Astrocyte of the spinal cord (primary cell): Measurements from ENCODE around the gene ACSF3.

ENCODE experiments used
- DNase-seq: peaks from one replicate; pipeline ENCODE4 v3.0.0; 2011; ENCODE audit warnings: low read depth, low spot score
- H3K4me3 ChIP-seq: 2 replicates; pipeline ENCODE4 v1.5.1; 2011; ENCODE audit warnings: low read depth, mild to moderate bottlenecking, low read length, moderate library complexity
- in situ Hi-C: cut with HindIII; loops from 2 replicates; pipeline ENCODE4 v1.10.0; 2017; ENCODE audit warnings: low sequenced_read_pairs
- TF ChIP-seq, protein P1 (sequence below): IDR thresholded peaks from 2 replicates; pipeline ENCODE4 v1.5.1; 2012; ENCODE audit warnings: low read depth, mild to moderate bottlenecking, low read length, inconsistent platforms

Gene ACSF3

DNA sequence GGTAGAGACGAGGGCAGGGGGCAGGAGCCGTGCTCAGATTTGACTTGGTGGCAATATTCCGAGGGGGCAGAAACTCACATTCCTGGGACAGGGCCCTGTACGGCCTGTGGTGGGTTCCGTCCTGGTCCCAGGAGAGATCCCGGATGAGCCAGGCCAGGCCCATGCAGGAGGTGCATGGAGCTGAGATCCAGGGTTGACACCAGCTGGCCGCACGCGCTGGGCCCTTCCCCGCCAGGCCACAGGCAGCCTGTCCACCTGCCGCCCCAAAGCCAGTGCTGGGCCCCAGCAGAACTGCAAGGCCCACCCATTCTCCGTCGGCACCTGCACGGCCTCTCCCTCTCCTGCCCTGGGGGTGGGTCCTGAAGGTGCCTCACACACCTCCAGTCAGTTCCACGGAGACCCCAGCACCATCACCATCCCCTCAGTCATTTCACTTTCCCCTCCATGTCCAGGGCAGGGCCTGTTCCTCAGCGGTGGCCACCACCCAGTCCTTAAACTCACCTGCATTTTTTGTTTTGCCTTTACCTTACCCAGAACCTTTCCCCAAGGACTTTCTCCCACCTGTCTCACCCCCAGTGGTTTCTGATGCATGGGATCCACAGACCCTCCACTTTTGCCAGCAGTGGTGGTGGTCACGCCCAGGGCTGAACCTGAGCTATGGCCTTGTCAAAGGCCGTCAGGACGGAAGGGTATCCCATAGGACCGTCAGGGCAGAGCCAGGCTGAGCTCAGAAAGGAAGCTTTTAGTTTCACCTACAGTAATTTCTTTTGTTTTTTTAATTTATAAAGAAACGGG is 52.8 kb downstream of the ACSF3 start:
- H3K4me3 ChIP-seq = no peak overlapping the region
- TF ChIP-seq, protein P1, sequence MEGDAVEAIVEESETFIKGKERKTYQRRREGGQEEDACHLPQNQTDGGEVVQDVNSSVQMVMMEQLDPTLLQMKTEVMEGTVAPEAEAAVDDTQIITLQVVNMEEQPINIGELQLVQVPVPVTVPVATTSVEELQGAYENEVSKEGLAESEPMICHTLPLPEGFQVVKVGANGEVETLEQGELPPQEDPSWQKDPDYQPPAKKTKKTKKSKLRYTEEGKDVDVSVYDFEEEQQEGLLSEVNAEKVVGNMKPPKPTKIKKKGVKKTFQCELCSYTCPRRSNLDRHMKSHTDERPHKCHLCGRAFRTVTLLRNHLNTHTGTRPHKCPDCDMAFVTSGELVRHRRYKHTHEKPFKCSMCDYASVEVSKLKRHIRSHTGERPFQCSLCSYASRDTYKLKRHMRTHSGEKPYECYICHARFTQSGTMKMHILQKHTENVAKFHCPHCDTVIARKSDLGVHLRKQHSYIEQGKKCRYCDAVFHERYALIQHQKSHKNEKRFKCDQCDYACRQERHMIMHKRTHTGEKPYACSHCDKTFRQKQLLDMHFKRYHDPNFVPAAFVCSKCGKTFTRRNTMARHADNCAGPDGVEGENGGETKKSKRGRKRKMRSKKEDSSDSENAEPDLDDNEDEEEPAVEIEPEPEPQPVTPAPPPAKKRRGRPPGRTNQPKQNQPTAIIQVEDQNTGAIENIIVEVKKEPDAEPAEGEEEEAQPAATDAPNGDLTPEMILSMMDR = no peak
- DNase-seq = no peak
- in situ Hi-C loops = no loop called here

DNA sequence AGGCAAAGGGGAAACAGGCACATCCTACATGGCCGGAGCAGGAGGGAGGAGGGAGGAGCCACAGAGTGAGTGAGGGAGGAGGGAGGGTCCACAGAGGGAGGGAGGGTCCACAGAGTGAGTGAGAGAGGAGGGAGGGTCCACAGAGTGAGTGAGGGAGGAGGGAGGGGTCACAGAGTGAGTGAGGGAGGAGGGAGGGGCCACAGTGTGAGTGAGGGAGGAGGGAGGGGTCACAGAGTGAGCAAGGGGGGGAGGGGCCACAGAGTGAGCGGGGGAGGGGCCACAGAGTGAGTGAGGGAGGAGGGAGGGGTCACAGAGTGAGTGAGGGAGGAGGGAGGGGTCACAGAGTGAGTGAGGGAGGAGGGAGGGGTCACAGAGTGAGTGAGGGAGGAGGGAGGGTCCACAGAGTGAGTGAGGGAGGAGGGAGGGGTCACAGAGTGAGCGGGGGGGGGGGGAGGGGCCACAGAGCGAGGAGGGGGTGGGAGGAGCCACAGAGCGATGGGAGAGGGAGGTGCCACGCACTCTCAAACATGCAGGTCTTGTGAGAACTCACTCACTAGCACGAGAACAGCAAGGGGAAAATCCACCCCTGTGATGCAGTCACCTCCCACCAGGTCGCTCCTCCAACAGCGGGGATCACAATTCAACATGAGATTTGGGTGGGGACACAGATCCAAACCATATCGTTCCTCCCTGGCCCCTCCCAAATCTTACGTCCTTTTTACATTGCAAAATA is 53.6 kb downstream of the ACSF3 start:
- DNase-seq = no peak
- in situ Hi-C loops = no loop called here
- no peak overlapping the region for H3K4me3 ChIP-seq
- TF ChIP-seq, protein P1 = no peak

DNA sequence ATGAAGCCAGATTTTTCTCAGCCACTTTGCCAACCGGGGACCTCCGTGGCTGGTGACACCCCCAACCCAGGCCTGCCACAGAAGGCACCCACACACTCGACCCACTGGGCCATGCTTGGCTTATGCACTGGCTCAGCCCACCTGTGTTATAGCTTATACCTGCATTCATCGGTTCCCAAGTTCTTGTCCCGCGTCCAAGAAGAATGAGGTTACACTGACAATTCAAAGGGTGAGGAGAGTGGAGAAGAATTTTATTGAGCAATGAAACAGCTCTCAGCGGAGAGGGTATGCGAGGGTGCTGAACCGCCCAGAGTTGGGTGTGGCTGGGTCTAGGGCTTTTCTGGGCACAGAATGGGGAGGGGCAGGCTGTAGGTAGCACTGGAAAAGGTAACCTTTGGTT is 55.7 kb downstream of the ACSF3 start:
- TF ChIP-seq, protein P1 = no peak
- no peak overlapping the region for H3K4me3 ChIP-seq
- DNase-seq = no peak
- in situ Hi-C loops = no loop called here

DNA sequence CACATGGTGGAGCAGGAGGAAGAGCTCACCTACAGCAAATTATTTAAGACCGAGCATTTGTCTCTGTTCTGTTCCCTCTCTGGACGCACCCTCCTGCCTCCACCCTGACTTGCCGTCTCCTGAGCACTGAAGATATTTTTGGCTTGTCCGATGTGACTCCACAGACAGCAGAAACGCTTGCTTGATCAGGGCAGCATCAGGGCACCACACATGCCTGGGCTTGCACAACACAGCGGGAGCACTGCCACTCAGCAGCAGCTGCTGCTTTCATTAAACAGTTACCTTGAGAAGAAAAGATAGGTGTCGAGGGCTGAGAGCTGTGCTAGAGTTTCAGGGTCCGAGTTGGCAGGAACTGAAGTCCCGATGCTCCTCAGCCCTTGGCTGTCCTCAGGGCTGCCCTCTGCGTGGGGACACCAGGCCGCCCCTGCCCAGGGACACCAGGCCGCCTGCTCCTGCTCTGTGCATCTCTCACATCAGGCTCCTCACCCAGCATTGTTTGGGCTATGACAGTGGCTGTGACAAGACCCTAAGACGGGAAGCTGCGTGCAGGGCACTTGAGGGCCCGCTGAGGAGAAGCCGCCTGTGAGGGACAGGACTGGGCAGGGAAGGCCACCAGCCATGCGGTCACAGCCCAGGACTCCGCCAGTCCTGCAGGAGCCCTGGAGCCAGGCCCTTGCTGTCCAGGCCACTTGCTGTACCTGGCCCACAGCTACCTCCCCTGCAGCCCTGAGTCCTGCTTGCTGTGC is 56.6 kb downstream of the ACSF3 start:
- TF ChIP-seq, protein P1 = no peak
- no peak overlapping the region for H3K4me3 ChIP-seq
- in situ Hi-C loops = no loop called here
- DNase-seq = no peak

DNA sequence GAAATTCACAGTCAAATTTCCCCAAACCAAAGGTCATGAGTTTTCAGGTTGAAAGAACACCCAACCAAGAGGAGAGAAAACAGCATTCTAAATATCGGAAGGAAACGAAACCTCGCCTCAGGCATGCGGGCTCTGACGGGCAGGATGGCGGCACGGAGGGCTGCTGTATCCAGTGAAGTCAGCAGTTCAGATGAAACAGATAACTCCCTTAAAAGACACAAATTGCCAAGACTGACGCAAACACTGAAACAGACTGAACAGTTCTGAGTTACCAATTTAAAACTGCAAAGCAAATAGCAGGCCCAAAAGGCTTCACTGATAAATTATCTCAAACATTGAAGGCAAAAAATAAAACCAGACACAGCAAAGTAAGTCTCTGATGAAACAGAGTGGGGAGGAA is 57.3 kb downstream of the ACSF3 start:
- TF ChIP-seq, protein P1 = no peak
- DNase-seq = no peak
- H3K4me3 ChIP-seq = no peak overlapping the region
- in situ Hi-C loops = no loop called here

DNA sequence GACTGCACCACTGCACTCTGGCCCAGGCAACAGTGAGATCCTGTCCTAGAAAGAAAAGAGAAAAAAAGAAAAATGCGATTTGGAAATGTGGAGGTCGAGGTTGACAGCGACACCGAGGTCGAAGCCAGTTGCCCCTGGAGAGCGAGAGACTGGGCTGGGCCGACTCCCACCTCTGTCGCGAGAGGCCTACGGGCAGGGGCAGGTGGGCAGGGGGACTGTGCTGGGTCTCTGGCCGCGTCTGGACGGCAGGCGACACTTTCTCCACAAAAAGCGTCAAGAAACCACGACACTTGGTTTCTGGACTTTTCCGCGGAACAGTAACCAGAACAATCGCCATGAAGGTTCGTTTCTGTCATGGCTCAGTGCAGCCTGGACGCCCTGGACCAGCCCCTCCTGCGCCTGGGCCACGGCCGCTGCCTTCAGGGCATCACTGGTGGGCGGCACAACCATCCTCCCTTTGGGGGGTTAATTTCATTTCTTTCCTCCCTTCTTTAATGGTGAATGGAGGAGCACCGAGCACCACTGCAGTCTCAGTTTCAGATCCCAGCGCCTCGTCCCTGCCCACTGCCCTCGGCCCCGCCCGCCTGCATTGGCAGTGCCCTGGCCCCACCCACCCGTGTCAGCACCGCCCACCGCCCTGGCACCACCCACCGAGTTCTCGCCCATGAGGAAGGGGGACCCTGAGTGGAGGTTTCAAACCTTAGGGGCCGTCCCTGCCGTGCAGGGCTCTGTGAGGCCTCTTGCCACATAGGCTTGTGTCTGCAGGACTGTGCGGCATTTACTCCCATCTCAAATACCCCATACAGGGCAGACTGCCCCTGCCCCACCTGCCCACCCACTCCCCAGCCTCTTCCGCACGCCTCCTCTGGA is 59.4 kb downstream of the ACSF3 start:
- no peak for DNase-seq
- TF ChIP-seq, protein P1 = no peak
- in situ Hi-C loops = no loop called here

More for the DNA sequence above, 59.4 kb downstream of the ACSF3 start:
- no peak overlapping the region for H3K4me3 ChIP-seq
